ENCODE data around the gene PIKFYVE. TPM values are rescaled to one million over a fixed set of nuclear protein-coding genes. Genes with fewer than 3 reads are reported as not detected.
"Not testable (repeated sequence)": the region's sequence is repeated elsewhere in the genome, so short reads cannot be mapped to it uniquely, and the experiment has no call there.

The PIKFYVE gene, protein sequence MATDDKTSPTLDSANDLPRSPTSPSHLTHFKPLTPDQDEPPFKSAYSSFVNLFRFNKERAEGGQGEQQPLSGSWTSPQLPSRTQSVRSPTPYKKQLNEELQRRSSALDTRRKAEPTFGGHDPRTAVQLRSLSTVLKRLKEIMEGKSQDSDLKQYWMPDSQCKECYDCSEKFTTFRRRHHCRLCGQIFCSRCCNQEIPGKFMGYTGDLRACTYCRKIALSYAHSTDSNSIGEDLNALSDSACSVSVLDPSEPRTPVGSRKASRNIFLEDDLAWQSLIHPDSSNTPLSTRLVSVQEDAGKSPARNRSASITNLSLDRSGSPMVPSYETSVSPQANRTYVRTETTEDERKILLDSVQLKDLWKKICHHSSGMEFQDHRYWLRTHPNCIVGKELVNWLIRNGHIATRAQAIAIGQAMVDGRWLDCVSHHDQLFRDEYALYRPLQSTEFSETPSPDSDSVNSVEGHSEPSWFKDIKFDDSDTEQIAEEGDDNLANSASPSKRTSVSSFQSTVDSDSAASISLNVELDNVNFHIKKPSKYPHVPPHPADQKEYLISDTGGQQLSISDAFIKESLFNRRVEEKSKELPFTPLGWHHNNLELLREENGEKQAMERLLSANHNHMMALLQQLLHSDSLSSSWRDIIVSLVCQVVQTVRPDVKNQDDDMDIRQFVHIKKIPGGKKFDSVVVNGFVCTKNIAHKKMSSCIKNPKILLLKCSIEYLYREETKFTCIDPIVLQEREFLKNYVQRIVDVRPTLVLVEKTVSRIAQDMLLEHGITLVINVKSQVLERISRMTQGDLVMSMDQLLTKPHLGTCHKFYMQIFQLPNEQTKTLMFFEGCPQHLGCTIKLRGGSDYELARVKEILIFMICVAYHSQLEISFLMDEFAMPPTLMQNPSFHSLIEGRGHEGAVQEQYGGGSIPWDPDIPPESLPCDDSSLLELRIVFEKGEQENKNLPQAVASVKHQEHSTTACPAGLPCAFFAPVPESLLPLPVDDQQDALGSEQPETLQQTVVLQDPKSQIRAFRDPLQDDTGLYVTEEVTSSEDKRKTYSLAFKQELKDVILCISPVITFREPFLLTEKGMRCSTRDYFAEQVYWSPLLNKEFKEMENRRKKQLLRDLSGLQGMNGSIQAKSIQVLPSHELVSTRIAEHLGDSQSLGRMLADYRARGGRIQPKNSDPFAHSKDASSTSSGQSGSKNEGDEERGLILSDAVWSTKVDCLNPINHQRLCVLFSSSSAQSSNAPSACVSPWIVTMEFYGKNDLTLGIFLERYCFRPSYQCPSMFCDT (N-terminal part only)
- 26.6 TPM for total RNA-seq
- polyA plus RNA-seq (ENCODE audit: insufficient read depth in 1 of 8, insufficient read length in 8 of 8, low replicate concordance in 1 of 8) = 10 to 100 TPM; 10.6 to 18.2 (median 15.4) TPM
- long read RNA-seq, donor 1, partial matches to known transcripts = 0 of 1 reads
- long read RNA-seq, donor 1, other reads (novel, unspliced or antisense) = 0 of 1 reads
- long read RNA-seq, donor 2 = 0 reads
- long read RNA-seq, donor 3 = 0 reads
- long read RNA-seq, donor 4 = 0 reads
- long read RNA-seq, donor 5 = 0 reads
- long read RNA-seq, donor 6, full-length matches to known transcripts = 1 of 13 reads
- long read RNA-seq, donor 6, partial matches to known transcripts = 12 of 13 reads
- long read RNA-seq, donor 6, other reads (novel, unspliced or antisense) = 0 of 13 reads
- long read RNA-seq, donor 7, partial matches to known transcripts = 8 of 9 reads
- long read RNA-seq, donor 7, other reads (novel, unspliced or antisense) = 0 of 9 reads
- long read RNA-seq, donor 8 = 0 reads
- long read RNA-seq, donor 9 = 0 reads
- long read RNA-seq, donor 10 = 0 reads
- long read RNA-seq, donor 11, partial matches to known transcripts = 9 of 10 reads
- long read RNA-seq, donor 11, other reads (novel, unspliced or antisense) = 0 of 10 reads

GRCh38 chr2:208265801-208266552, at the start of gene PIKFYVE:
Gene PIKFYVE (plus strand): TSS chr2:208266255. CDS start chr2:208271520, 5,265 bp downstream.
- peaks cover 2% of the 10 kb centered on the region for H3K9me3 ChIP-seq (replicated peaks; ENCODE audit: control insufficient read depth, low read depth, low read length)
- peak; percentile 100 for DNase-seq
- H3K4me1 ChIP-seq (ENCODE audit: control insufficient read depth, insufficient read depth, low read length) = peaks cover 13% of the 10 kb centered on the region
- under 1% methylated on average over 48 of the region's 50 CpGs for WGBS (ENCODE audit: insufficient coverage)
- H3K27me3 ChIP-seq (ENCODE audit: control insufficient read depth, insufficient read depth, low read length) = no peaks in the 10 kb centered on the region
- peaks cover 6% of the 10 kb centered on the region for H3K36me3 ChIP-seq (ENCODE audit: control insufficient read depth, insufficient read depth, low read length)
- H3K27ac ChIP-seq (ENCODE audit: low read length) = peak within 1 kb of the TSS; percentile 97
- H3K4me3 ChIP-seq (ENCODE audit: low read length) = peak within 1 kb of the TSS; percentile 95

- not testable (repeated sequence) for H3K9me3 ChIP-seq (replicated peaks; ENCODE audit: control insufficient read depth, low read depth, low read length); H3K27me3 ChIP-seq (ENCODE audit: control insufficient read depth, insufficient read depth, low read length); H3K4me3 ChIP-seq (ENCODE audit: low read length); H3K4me1 ChIP-seq (ENCODE audit: control insufficient read depth, insufficient read depth, low read length); H3K27ac ChIP-seq (ENCODE audit: low read length); DNase-seq; H3K36me3 ChIP-seq (ENCODE audit: control insufficient read depth, insufficient read depth, low read length)
- 55% methylated on average over 2 of the region's 3 CpGs for WGBS (ENCODE audit: insufficient coverage)
Measured at GRCh38 chr2:208221873-208222272, 44.2 kb upstream of the PIKFYVE start.

- Histone ChIP-seq H3K4me3 (ENCODE audit: low read length) (no peak overlapping the region), H3K36me3 (ENCODE audit: control insufficient read depth, insufficient read depth, low read length) (no peaks in the 10 kb centered on the region), H3K27ac (ENCODE audit: low read length) (no peak overlapping the region), H3K4me1 (ENCODE audit: control insufficient read depth, insufficient read depth, low read length) (no peaks in the 10 kb centered on the region), H3K9me3 (replicated peaks; ENCODE audit: control insufficient read depth, low read depth, low read length) (no peaks in the 10 kb centered on the region), H3K27me3 (ENCODE audit: control insufficient read depth, insufficient read depth, low read length) (no peaks in the 10 kb centered on the region)
- 87% methylated on average over 3 of the region's 3 CpGs for WGBS (ENCODE audit: insufficient coverage)
- no peak for DNase-seq
Measured at GRCh38 chr2:208222351-208222750, 43.7 kb upstream of the PIKFYVE start.

DNA sequence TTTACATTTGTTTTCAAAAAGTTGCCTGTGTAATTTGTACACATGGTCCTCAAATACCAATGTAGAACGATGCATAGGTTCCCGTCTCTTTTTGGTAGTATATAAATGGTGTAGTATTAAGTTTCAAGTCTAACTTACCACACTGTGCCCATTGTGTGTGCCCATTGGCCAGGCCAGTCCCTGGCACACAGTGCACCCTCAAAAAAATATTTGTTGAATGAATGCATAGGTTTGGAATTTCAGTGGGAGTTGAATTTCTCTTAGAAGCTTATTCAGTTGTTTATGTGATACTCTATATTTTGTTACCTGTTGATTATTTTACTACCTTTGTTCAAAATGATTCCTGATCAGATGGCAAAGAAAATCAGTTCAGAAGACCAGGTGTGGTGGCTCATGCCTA, 41.3 kb upstream of the PIKFYVE start:
- Histone ChIP-seq H3K36me3 (ENCODE audit: control insufficient read depth, insufficient read depth, low read length) (no peaks in the 10 kb centered on the region), H3K27ac (ENCODE audit: low read length) (no peak overlapping the region), H3K9me3 (replicated peaks; ENCODE audit: control insufficient read depth, low read depth, low read length) (no peaks in the 10 kb centered on the region), H3K4me1 (ENCODE audit: control insufficient read depth, insufficient read depth, low read length) (no peaks in the 10 kb centered on the region), H3K27me3 (ENCODE audit: control insufficient read depth, insufficient read depth, low read length) (no peaks in the 10 kb centered on the region), H3K4me3 (ENCODE audit: low read length) (no peak overlapping the region)
- DNase-seq = no peak
- 100% methylated on average over 2 of the region's 2 CpGs for WGBS (ENCODE audit: insufficient coverage)

GRCh38 chr2:208227581-208228232, 38.3 kb upstream of the PIKFYVE start:
- Histone ChIP-seq H3K4me3 (ENCODE audit: low read length) (no peak overlapping the region), H3K27ac (ENCODE audit: low read length) (no peak overlapping the region), H3K4me1 (ENCODE audit: control insufficient read depth, insufficient read depth, low read length) (no peaks in the 10 kb centered on the region), H3K9me3 (replicated peaks; ENCODE audit: control insufficient read depth, low read depth, low read length) (no peaks in the 10 kb centered on the region), H3K27me3 (ENCODE audit: control insufficient read depth, insufficient read depth, low read length) (no peaks in the 10 kb centered on the region), H3K36me3 (ENCODE audit: control insufficient read depth, insufficient read depth, low read length) (no peaks in the 10 kb centered on the region)
- WGBS (ENCODE audit: insufficient coverage) = 92% methylated on average over 30 of the region's 33 CpGs
- no peak for DNase-seq

DNA sequence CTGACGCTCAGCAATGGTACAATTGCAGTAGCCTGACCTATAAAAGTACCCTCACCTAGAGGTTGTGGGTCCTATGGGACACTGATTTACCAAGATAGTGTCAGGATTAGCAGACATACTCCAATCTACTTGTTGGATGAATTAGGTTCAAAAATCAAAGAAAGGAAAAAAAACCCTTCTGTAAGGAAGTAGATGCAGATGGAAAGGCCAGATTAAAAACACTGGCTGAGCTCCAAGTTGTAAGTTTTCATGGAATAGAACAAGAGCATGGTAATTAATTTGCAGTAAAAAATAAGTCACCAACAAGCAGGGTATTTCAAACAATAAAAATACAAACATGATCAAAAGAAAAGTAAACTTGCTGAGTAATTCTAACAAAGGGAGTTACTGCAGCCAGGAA, 37.6 kb upstream of the PIKFYVE start:
- no peaks in the 10 kb centered on the region for H3K27me3 ChIP-seq (ENCODE audit: control insufficient read depth, insufficient read depth, low read length)
- WGBS (ENCODE audit: insufficient coverage) = no CpG with 5 or more reads among the region's 1 CpG
- H3K36me3 ChIP-seq (ENCODE audit: control insufficient read depth, insufficient read depth, low read length) = no peaks in the 10 kb centered on the region
- DNase-seq = no peak
- H3K9me3 ChIP-seq (replicated peaks; ENCODE audit: control insufficient read depth, low read depth, low read length) = no peaks in the 10 kb centered on the region
- H3K4me3 ChIP-seq (ENCODE audit: low read length) = no peak overlapping the region
- no peak overlapping the region for H3K27ac ChIP-seq (ENCODE audit: low read length)
- no peaks in the 10 kb centered on the region for H3K4me1 ChIP-seq (ENCODE audit: control insufficient read depth, insufficient read depth, low read length)

- Histone ChIP-seq H3K4me1 (ENCODE audit: control insufficient read depth, insufficient read depth, low read length) (no peaks in the 10 kb centered on the region), H3K36me3 (ENCODE audit: control insufficient read depth, insufficient read depth, low read length) (peaks cover 15% of the 10 kb centered on the region), H3K27ac (ENCODE audit: low read length) (no peak overlapping the region), H3K9me3 (replicated peaks; ENCODE audit: control insufficient read depth, low read depth, low read length) (no peaks in the 10 kb centered on the region), H3K4me3 (ENCODE audit: low read length) (no peak overlapping the region), H3K27me3 (ENCODE audit: control insufficient read depth, insufficient read depth, low read length) (no peaks in the 10 kb centered on the region)
- no peak for DNase-seq
- 100% methylated on average over 1 of the region's 1 CpG for WGBS (ENCODE audit: insufficient coverage)
Measured at GRCh38 chr2:208234786-208235185, 31.3 kb upstream of the PIKFYVE start.

GRCh38 chr2:208235860-208236259, 30.2 kb upstream of the PIKFYVE start:
- Histone ChIP-seq H3K4me3 (ENCODE audit: low read length) (no peak overlapping the region), H3K27me3 (ENCODE audit: control insufficient read depth, insufficient read depth, low read length) (no peaks in the 10 kb centered on the region), H3K36me3 (ENCODE audit: control insufficient read depth, insufficient read depth, low read length) (peaks cover 22% of the 10 kb centered on the region), H3K27ac (ENCODE audit: low read length) (no peak overlapping the region), H3K9me3 (replicated peaks; ENCODE audit: control insufficient read depth, low read depth, low read length) (no peaks in the 10 kb centered on the region), H3K4me1 (ENCODE audit: control insufficient read depth, insufficient read depth, low read length) (no peaks in the 10 kb centered on the region)
- no CpG with 5 or more reads among the region's 2 CpGs for WGBS (ENCODE audit: insufficient coverage)
- DNase-seq = no peak

Data from muscle of leg (tissue), 16 donors.